Endodermal cell (in vitro differentiated cells): Measurements from ENCODE around the gene CXADR. TPM values are rescaled to one million over a fixed set of nuclear protein-coding genes. Genes with fewer than 3 reads are reported as not detected.
A peak's percentile ranks its signal among the peaks of the same experiment; 100 is the strongest.
"Not testable (repeated sequence)": the region's sequence is repeated elsewhere in the genome, so short reads cannot be mapped to it uniquely, and the experiment has no call there.

Source experiments
- DNase-seq: peaks from one replicate; pipeline ENCODE4 v3.0.0-alpha.2; 2017
- H3K27ac ChIP-seq: 2 replicates; pipeline ENCODE4 v1.5.1; 2013; ENCODE audit warnings: mild to moderate bottlenecking, low read depth, low read length, moderate library complexity
- H3K27me3 ChIP-seq: 2 replicates; pipeline ENCODE4 v1.6.1; 2013; ENCODE audit warnings: mild to moderate bottlenecking, low read length, moderate library complexity; ENCODE audit not compliant: insufficient read depth, control insufficient read depth, poor library complexity, severe bottlenecking
- H3K36me3 ChIP-seq: 2 replicates; pipeline ENCODE4 v1.7.0; 2013; ENCODE audit warnings: mild to moderate bottlenecking, low read length, moderate library complexity; ENCODE audit not compliant: control insufficient read depth, insufficient read depth
- H3K4me1 ChIP-seq: one replicate; pipeline ENCODE4 v1.7.0; 2013; ENCODE audit warnings: low read length; ENCODE audit not compliant: control insufficient read depth, insufficient read depth
- H3K4me3 ChIP-seq: 2 replicates; pipeline ENCODE4 v1.5.1; 2013; ENCODE audit warnings: mild to moderate bottlenecking, low read length, moderate library complexity
- H3K9ac ChIP-seq: 2 replicates; pipeline ENCODE4 v1.6.1; 2013; ENCODE audit warnings: mild to moderate bottlenecking, low read length, moderate library complexity; ENCODE audit not compliant: poor library complexity, severe bottlenecking; ENCODE audit errors: extremely low read depth
- H3K9me3 ChIP-seq: 2 replicates; pipeline ENCODE4 v1.6.1; 2013; ENCODE audit warnings: mild to moderate bottlenecking, low read length, moderate library complexity; ENCODE audit not compliant: control insufficient read depth
- H3K27ac Mint-ChIP-seq: 2 replicates; pipeline ENCODE4 v1.8.0; 2020; ENCODE audit warnings: mixed read lengths
- H3K27me3 Mint-ChIP-seq: 2 replicates; pipeline ENCODE4 v1.8.0; 2021; ENCODE audit warnings: mild to moderate bottlenecking, mixed read lengths; ENCODE audit not compliant: insufficient read depth
- H3K36me3 Mint-ChIP-seq: 2 replicates; pipeline ENCODE4 v1.8.0; 2020; ENCODE audit warnings: low read depth, mixed read lengths
- H3K4me1 Mint-ChIP-seq: 2 replicates; pipeline ENCODE4 v1.8.0; 2020; ENCODE audit warnings: mixed read lengths
- H3K4me3 Mint-ChIP-seq: 2 replicates; pipeline ENCODE4 v1.8.0; 2020; ENCODE audit warnings: mild to moderate bottlenecking, moderate library complexity, mixed read lengths
- H3K9me3 Mint-ChIP-seq: 2 replicates; pipeline ENCODE4 v1.8.0; 2020; ENCODE audit warnings: mild to moderate bottlenecking, mixed read lengths
- CTCF ChIP-seq: fragments of 200-600 bp; sonication (generic); conservative IDR thresholded peaks from 2 replicates; pipeline ENCODE4 v1.5.0; 2021; ENCODE audit warnings: antibody characterized with exemption, mild to moderate bottlenecking
- WGBS, 2 experiments: methylation state at CpG; one replicate each; pipeline versions ENCODE4 v1.1.5 to v1.1.7; 2013; ENCODE audit warnings: missing lambda C conversion rate in 2 of 2, mixed read lengths in 1 of 2; ENCODE audit not compliant: insufficient coverage in 1 of 2, insufficient read length in 1 of 2; 5-methylcytosine and 5-hydroxymethylcytosine counted together
- total RNA-seq, 2 donors: library from RNA; stranded (reverse); fragmentation: NEBNext Ultra II Directional in 1 of 2; extraction: Animal tissue kit (Norgen Biotek cat#: 25700) in 1 of 2; gene quantifications; 2 replicates in 1 of 2; 3 replicates in 1 of 2; pipeline ENCODE4 v1.2.1, GENCODE V29; 2021

The CXADR gene
- total RNA-seq, 2 donors from 2014 or later = 60.5 to 84.3 TPM

GRCh38 chr21:17472182-17472581 lies 40.7 kb upstream of the CXADR start:
- Mint-ChIP-seq H3K36me3 (no peaks in the 10 kb centered on the region), H3K4me3 (no peak overlapping the region), H3K27ac (no peak overlapping the region), H3K9me3 (peaks cover 1% of the 10 kb centered on the region), H3K4me1 (peaks cover 8% of the 10 kb centered on the region), H3K27me3 (no peaks in the 10 kb centered on the region)
- no peaks in the 10 kb centered on the region for H3K27me3 ChIP-seq
- no peak for DNase-seq
- no peaks in the 10 kb centered on the region for H3K4me1 ChIP-seq
- no peak overlapping the region for H3K4me3 ChIP-seq
- no peak overlapping the region for H3K27ac ChIP-seq
- TF ChIP-seq CTCF = no peak
- no peaks in the 10 kb centered on the region for H3K36me3 ChIP-seq
- no peaks in the 10 kb centered on the region for H3K9me3 ChIP-seq
- WGBS, 2 experiments = 97 to 100% methylated on average over 1 of the region's 1 CpG
- H3K9ac ChIP-seq = no peak overlapping the region

GRCh38 chr21:17472592-17473271 lies 40.1 kb upstream of the CXADR start:
- 91 to 97% methylated on average over 7 of the region's 7 CpGs for WGBS, 2 experiments
- H3K4me1 Mint-ChIP-seq = peaks cover 4% of the 10 kb centered on the region

DNA sequence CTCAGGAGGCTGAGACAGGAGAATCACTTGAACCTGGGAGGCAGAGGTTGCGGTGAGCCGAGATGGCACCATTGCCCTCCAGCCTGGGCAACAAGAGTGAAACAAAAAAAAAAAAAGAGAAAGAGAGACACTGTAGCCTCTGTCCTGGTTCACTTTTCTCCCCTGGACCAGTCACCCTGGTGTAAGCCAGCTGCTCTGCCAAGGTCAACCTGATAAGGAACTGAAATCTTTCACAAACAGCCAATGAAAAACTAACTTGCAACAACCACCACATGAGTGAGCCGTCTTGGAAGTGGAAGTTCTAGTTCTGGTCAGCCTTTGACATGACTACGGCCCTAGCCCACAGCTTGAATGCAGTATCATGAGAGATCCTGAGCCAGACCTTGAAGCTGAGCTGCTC lies 36.8 kb upstream of the CXADR start:
- no peak for TF ChIP-seq CTCF
- H3K27ac ChIP-seq = no peak overlapping the region
- H3K4me3 Mint-ChIP-seq = no peak overlapping the region
- no peak for DNase-seq
- H3K9me3 ChIP-seq = no peaks in the 10 kb centered on the region
- H3K4me3 ChIP-seq = no peak overlapping the region
- H3K27me3 Mint-ChIP-seq = no peaks in the 10 kb centered on the region
- H3K36me3 ChIP-seq = no peaks in the 10 kb centered on the region
- H3K27me3 ChIP-seq = no peaks in the 10 kb centered on the region
- no peaks in the 10 kb centered on the region for H3K4me1 ChIP-seq
- peaks cover 2% of the 10 kb centered on the region for H3K4me1 Mint-ChIP-seq
- WGBS, 2 experiments = 85 to 92% methylated on average over 2 to 4 of the region's 4 CpGs
- H3K36me3 Mint-ChIP-seq = no peaks in the 10 kb centered on the region
- peak overlapping the region; percentile 20 for H3K27ac Mint-ChIP-seq
- H3K9me3 Mint-ChIP-seq = no peaks in the 10 kb centered on the region
- no peak overlapping the region for H3K9ac ChIP-seq

More at GRCh38 chr21:17472592-17473271, 40.1 kb upstream of the CXADR start:
- Histone ChIP-seq H3K4me3 (no peak overlapping the region), H3K4me1 (no peaks in the 10 kb centered on the region), H3K27me3 (no peaks in the 10 kb centered on the region), H3K9ac (no peak overlapping the region), H3K27ac (no peak overlapping the region), H3K36me3 (no peaks in the 10 kb centered on the region), H3K9me3 (no peaks in the 10 kb centered on the region)
- Mint-ChIP-seq H3K27ac (no peak overlapping the region), H3K36me3 (no peaks in the 10 kb centered on the region), H3K27me3 (no peaks in the 10 kb centered on the region), H3K4me3 (no peak overlapping the region), H3K9me3 (peaks cover 1% of the 10 kb centered on the region)
- TF ChIP-seq CTCF = no peak
- no peak for DNase-seq

- WGBS, 2 experiments = 100% methylated on average over 5 of the region's 6 CpGs; no CpG with 5 or more reads in 1 of the 2 experiments
Measured at GRCh38 chr21:17478156-17478555, 34.7 kb upstream of the CXADR start.

More at GRCh38 chr21:17478156-17478555, 34.7 kb upstream of the CXADR start:
- H3K27ac ChIP-seq, H3K36me3 ChIP-seq, H3K27me3 ChIP-seq, H3K27ac Mint-ChIP-seq, H3K9me3 ChIP-seq, H3K27me3 Mint-ChIP-seq, H3K36me3 Mint-ChIP-seq, DNase-seq, H3K4me1 ChIP-seq, H3K4me1 Mint-ChIP-seq, H3K9ac ChIP-seq, H3K4me3 ChIP-seq, H3K4me3 Mint-ChIP-seq, H3K9me3 Mint-ChIP-seq: not testable (repeated sequence)
